ENCODE data around the gene OR14I1.
"Not testable (repeated sequence)": the region's sequence is repeated elsewhere in the genome, so short reads cannot be mapped to it uniquely, and the experiment has no call there.

The OR14I1 gene

GRCh38 chr1:248686815-248687214 is 15.8 kb downstream of the OR14I1 start:
- DNase-seq, result no peak

- DNase-seq, result no peak
Observed at GRCh38 chr1:248681651-248682050, 20.9 kb downstream of the OR14I1 start.

GRCh38 chr1:248670003-248670402 is 32.6 kb downstream of the OR14I1 start:
- no peak for DNase-seq

DNA sequence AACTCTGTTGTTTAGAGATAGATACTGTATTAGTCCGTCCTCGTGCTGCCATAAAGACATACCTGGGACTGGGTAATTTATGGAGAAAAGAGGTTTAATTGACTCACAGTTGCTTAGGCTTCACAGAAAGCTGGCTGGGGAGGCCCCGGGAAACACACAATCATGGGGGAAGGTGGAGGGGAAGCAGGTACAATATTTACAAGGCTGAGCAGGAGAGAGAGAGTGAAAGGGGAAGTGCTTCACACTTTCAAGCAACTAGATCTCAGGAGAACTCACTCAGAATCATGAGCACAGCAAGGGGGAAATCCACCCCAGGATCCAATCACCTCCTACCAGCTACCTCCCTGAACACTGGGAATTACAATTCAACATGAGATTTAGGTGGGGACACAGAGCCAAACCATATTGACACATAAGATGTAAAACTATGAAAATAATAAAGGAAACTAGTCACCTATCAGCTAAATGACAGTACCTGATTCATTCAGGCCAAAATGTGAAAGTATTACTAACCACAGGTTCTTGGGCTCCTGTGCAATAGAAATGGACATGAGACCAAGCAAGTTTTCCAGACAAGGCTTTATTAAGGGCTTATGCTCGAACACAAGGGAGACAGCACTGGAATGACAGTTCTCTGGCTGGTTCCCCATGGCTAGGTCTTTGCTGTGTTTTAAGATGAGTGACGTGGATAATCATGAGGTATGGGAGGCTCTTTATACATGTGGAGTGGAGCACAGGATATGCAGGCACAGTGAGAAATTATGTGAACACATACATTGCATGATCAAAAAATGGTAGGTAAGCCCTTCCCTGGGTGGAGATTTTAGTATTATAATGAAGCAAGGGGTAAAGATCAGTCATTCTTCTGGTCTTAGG is 38.9 kb downstream of the OR14I1 start:
- DNase-seq, result not testable (repeated sequence)

DNA sequence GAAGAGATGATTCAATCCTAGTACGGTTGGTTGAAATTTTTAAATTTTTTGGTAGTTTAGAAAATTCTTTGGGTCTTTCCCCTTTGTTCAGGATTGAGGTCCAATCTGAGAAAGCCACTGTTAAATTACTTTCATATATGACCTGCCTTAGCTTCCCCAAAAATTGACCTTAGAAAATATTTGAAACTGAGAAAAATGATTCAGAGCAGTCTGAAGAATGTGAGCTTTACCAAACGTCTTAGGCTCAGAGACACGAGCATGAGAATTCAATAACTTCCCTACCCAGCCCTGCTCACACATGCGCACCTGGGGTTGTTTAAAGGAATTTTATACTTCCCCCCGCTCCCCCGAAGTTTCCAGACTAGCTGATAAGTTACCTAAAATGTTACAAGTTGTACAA is 45.8 kb downstream of the OR14I1 start:
- not testable (repeated sequence) for DNase-seq

DNA sequence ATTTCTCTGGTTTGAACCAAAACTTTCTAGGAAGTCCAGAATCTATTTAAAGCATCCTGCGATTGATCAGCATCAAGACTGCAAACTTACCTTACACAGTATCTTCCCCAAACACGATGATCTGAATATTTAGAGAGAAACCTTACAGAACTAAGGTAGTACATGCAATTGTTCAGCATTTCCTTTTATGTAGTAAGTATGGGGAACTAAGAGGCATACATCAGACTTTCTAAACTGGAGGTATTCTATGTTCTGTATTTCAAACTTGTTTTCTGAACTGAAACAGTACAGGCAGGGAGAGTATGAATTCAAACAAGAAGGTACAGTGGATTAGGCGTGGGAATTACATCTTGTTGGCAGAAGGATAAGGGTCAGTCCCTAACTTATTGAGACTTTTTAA is 47.2 kb downstream of the OR14I1 start, which contains the start of gene OR2T27:
Gene OR2T27, minus strand, starts transcription at position 175 of the 400 bp plus-strand sequence. CDS start 4,644 bp downstream, outside the sequence.
- DNase-seq, result not testable (repeated sequence)
